H9 (cell line): ENCODE data around the gene LYPD8. TPM values are rescaled to one million over a fixed set of nuclear protein-coding genes. Genes with fewer than 3 reads are reported as not detected.

Source experiments
- DNase-seq: peaks from one replicate; pipeline ENCODE4 v3.0.0-alpha.2; 2017
- H2AFZ ChIP-seq: one replicate; pipeline ENCODE4 v1.6.1; 2013; ENCODE audit warnings: mild to moderate bottlenecking, low read length, control low read depth, moderate library complexity
- H2AK5ac ChIP-seq: 2 replicates; pipeline ENCODE4 v1.6.1; 2013; ENCODE audit warnings: low read length, control low read depth, mixed read lengths; ENCODE audit not compliant: insufficient read length
- H2BK120ac ChIP-seq: one replicate; pipeline ENCODE4 v1.6.1; 2013; ENCODE audit warnings: low read depth, mild to moderate bottlenecking, low read length, control low read depth, inconsistent platforms; ENCODE audit not compliant: poor library complexity, severe bottlenecking
- H2BK12ac ChIP-seq: 2 replicates; pipeline ENCODE4 v1.6.1; 2013; ENCODE audit warnings: low read length, control low read depth, mixed read lengths, low read depth; ENCODE audit not compliant: insufficient read length
- H2BK15ac ChIP-seq: 2 replicates; pipeline ENCODE4 v1.6.1; 2013; ENCODE audit warnings: low read depth, low read length, control low read depth
- H2BK20ac ChIP-seq: one replicate; pipeline ENCODE4 v1.6.1; 2013; ENCODE audit warnings: low read depth, mild to moderate bottlenecking, low read length, control low read depth, inconsistent platforms; ENCODE audit not compliant: poor library complexity, severe bottlenecking
- H2BK5ac ChIP-seq: 2 replicates; pipeline ENCODE4 v1.6.1; 2013; ENCODE audit warnings: low read length, control low read depth, mixed read lengths; ENCODE audit not compliant: insufficient read length
- H3K14ac ChIP-seq: 2 replicates; pipeline ENCODE4 v1.6.1; 2013; ENCODE audit warnings: low read length, control low read depth; ENCODE audit not compliant: insufficient read depth
- H3K18ac ChIP-seq: 2 replicates; pipeline ENCODE4 v1.6.1; 2013; ENCODE audit warnings: low read depth, mild to moderate bottlenecking, mixed read lengths, low read length, control low read depth; ENCODE audit not compliant: insufficient read length
- H3K23ac ChIP-seq: 2 replicates; pipeline ENCODE4 v1.6.1; 2013; ENCODE audit warnings: low read length, control low read depth, mixed read lengths, low read depth; ENCODE audit not compliant: insufficient read length
- H3K23me2 ChIP-seq: 2 replicates; pipeline ENCODE4 v1.6.1; 2013; ENCODE audit warnings: low read depth, mild to moderate bottlenecking, mixed read lengths, low read length, control low read depth; ENCODE audit not compliant: insufficient read length, poor library complexity, severe bottlenecking
- H3K27ac ChIP-seq: 2 replicates; pipeline ENCODE4 v1.5.1; 2013; ENCODE audit warnings: low read length, control low read depth, mixed read lengths, low read depth; ENCODE audit not compliant: insufficient read length
- H3K27me3 ChIP-seq: 2 replicates; pipeline ENCODE4 v1.6.1; 2013; ENCODE audit warnings: low read length, control low read depth, inconsistent platforms; ENCODE audit not compliant: insufficient read depth
- H3K4ac ChIP-seq: 2 replicates; pipeline ENCODE4 v1.6.1; 2013; ENCODE audit warnings: low read depth, mild to moderate bottlenecking, control low read depth, inconsistent platforms, low read length, moderate library complexity
- H3K4me1 ChIP-seq: 2 replicates; pipeline ENCODE4 v1.6.1; 2013; ENCODE audit warnings: low read length, control low read depth, inconsistent platforms; ENCODE audit not compliant: insufficient read depth
- H3K4me2 ChIP-seq: 2 replicates; pipeline ENCODE4 v1.6.1; 2013; ENCODE audit warnings: low read length, control low read depth, mixed read lengths; ENCODE audit not compliant: insufficient read length, insufficient read depth
- H3K56ac ChIP-seq: 2 replicates; pipeline ENCODE4 v1.6.1; 2013; ENCODE audit warnings: low read depth, mild to moderate bottlenecking, mixed read lengths, low read length, control low read depth; ENCODE audit not compliant: insufficient read length
- H3K79me1 ChIP-seq: 2 replicates; pipeline ENCODE4 v1.6.1; 2013; ENCODE audit warnings: low read depth, mild to moderate bottlenecking, moderate library complexity, low read length, control low read depth, inconsistent platforms; ENCODE audit not compliant: insufficient read depth, poor library complexity, severe bottlenecking
- H3K79me2 ChIP-seq: 2 replicates; pipeline ENCODE4 v1.6.1; 2013; ENCODE audit warnings: low read length, control low read depth, inconsistent platforms; ENCODE audit not compliant: insufficient read depth
- H3K9ac ChIP-seq: 2 replicates; pipeline ENCODE4 v1.6.1; 2013; ENCODE audit warnings: low read length, control low read depth, mixed read lengths; ENCODE audit not compliant: insufficient read length; ENCODE audit errors: extremely low read depth
- H3K9me3 ChIP-seq: one replicate; pipeline ENCODE4 v1.6.1; 2013; ENCODE audit warnings: low read depth, low read length, inconsistent platforms; ENCODE audit not compliant: control insufficient read depth
- H3T11ph ChIP-seq: one replicate; pipeline ENCODE4 v1.6.1; 2013; ENCODE audit warnings: mild to moderate bottlenecking, low read length, control low read depth, inconsistent platforms
- H4K20me1 ChIP-seq: one replicate; pipeline ENCODE4 v1.6.1; 2013; ENCODE audit not compliant: control insufficient read depth, insufficient read length, insufficient read depth
- H4K5ac ChIP-seq: 2 replicates; pipeline ENCODE4 v1.6.1; 2013; ENCODE audit warnings: low read depth, mild to moderate bottlenecking, mixed read lengths, low read length, control low read depth; ENCODE audit not compliant: insufficient read length
- H4K8ac ChIP-seq: replicated peaks from 2 replicates; pipeline ENCODE4 v1.6.1; 2013; ENCODE audit warnings: low read length, control low read depth, mixed read lengths, low read depth; ENCODE audit not compliant: insufficient read length
- H4K91ac ChIP-seq: 2 replicates; pipeline ENCODE4 v1.6.1; 2013; ENCODE audit warnings: low read depth, mild to moderate bottlenecking, moderate library complexity, mixed read lengths, low read length, control low read depth; ENCODE audit not compliant: insufficient read length
- H3K27ac Mint-ChIP-seq, 3 experiments: 2 replicates in 2 of 3; 3 replicates in 1 of 3; pipeline ENCODE4 v1.8.0; 2020 to 2021; ENCODE audit warnings: mixed read lengths in 3 of 3, mild to moderate bottlenecking in 1 of 3, moderate library complexity in 1 of 3
- H3K27me3 Mint-ChIP-seq: 2 replicates; pipeline ENCODE4 v1.8.0; 2021; ENCODE audit warnings: low read depth, mild to moderate bottlenecking, moderate library complexity, mixed read lengths
- H3K36me3 Mint-ChIP-seq, 3 experiments: 2 replicates in 2 of 3; 3 replicates in 1 of 3; pipeline ENCODE4 v1.8.0; 2020 to 2021; ENCODE audit warnings: low read depth in 3 of 3, mixed read lengths in 3 of 3; ENCODE audit not compliant: insufficient read depth in 1 of 3
- H3K4me1 Mint-ChIP-seq, 2 experiments: 2 replicates each; pipeline ENCODE4 v1.8.0; 2020; ENCODE audit warnings: mixed read lengths in 2 of 2
- H3K4me3 Mint-ChIP-seq, 2 experiments: 2 replicates in 1 of 2; 3 replicates in 1 of 2; pipeline ENCODE4 v1.8.0; 2020 to 2021; ENCODE audit warnings: mild to moderate bottlenecking in 2 of 2, mixed read lengths in 2 of 2, moderate library complexity in 1 of 2
- H3K9me3 Mint-ChIP-seq, 2 experiments: 2 replicates in 1 of 2; 3 replicates in 1 of 2; pipeline ENCODE4 v1.8.0; 2020; ENCODE audit warnings: mild to moderate bottlenecking in 2 of 2, mixed read lengths in 2 of 2, moderate library complexity in 1 of 2
- WGBS: extraction: QIAGEN DNeasy Blood & Tissue Kit; methylation state at CpG from one replicate; pipeline ENCODE4 v1.1.7; 2013; ENCODE audit warnings: missing lambda C conversion rate, low lambda C conversion rate, mixed read lengths; ENCODE audit not compliant: insufficient read length; ENCODE audit errors: extremely low coverage; 5-methylcytosine and 5-hydroxymethylcytosine counted together
- total RNA-seq: library from RNA; stranded (reverse); gene quantifications from 2 replicates; pipeline ENCODE4 v1.2.1, GENCODE V29; 2021
- TF ChIP-seq, protein P1 (sequence below): fragments of 200-600 bp; sonication (generic); conservative IDR thresholded peaks from 3 replicates; pipeline ENCODE4 v1.8.0; 2021; ENCODE audit warnings: antibody characterized with exemption, mild to moderate bottlenecking

Gene LYPD8
- total RNA-seq, 1 experiment from 2014 or later: not detected

DNA sequence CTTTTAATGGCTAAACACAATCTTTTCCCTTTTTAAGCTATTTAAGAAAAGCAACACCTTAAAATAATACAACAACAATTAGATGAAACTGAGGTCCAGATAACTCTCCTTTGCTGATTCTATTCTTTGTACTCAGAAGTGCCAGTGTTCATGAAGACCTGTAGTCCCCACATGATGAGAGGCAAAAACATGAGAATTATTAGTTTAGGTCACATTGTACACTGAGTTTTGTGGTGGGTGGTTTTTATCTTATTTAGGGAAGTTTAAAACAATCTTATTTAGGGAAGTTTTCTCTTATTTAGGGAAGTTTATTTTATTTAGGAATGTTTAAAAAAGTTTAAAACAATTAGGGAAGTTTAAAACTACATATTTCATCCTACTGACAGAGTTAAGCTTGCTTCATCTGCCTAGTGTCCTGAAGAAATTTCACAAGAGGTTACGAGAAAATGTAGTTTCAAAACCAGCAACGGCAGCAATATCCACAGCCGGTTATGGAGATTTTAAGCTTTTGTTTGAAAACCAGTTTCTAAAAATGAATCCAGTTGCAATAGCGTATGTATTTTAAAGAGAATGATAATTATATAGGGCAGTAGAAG lies 45.2 kb downstream of the LYPD8 start:
- H3K9me3 ChIP-seq: peaks cover 89% of the 10 kb centered on the region

More for the DNA sequence above, 45.2 kb downstream of the LYPD8 start:
- no CpG with 5 or more reads among the region's 4 CpGs for WGBS
- Mint-ChIP-seq H3K36me3 (peaks cover 3 to 29% (median 6%) of the 10 kb centered on the region in 3 experiments; a peak in 4 of 7 replicates), H3K27me3 (no peaks in the 10 kb centered on the region; the same call in 1 of the 2 replicates), H3K4me3 (no peak overlapping the region), H3K27ac (no peak overlapping the region), H3K9me3 (peaks cover 42 to 55% of the 10 kb centered on the region in 2 experiments), H3K4me1 (no peaks in the 10 kb centered on the region)
- H3K14ac ChIP-seq: no peak overlapping the region
- no peaks in the 10 kb centered on the region for H3K27me3 ChIP-seq
- no peak overlapping the region for H2AFZ ChIP-seq
- TF ChIP-seq, protein P1, sequence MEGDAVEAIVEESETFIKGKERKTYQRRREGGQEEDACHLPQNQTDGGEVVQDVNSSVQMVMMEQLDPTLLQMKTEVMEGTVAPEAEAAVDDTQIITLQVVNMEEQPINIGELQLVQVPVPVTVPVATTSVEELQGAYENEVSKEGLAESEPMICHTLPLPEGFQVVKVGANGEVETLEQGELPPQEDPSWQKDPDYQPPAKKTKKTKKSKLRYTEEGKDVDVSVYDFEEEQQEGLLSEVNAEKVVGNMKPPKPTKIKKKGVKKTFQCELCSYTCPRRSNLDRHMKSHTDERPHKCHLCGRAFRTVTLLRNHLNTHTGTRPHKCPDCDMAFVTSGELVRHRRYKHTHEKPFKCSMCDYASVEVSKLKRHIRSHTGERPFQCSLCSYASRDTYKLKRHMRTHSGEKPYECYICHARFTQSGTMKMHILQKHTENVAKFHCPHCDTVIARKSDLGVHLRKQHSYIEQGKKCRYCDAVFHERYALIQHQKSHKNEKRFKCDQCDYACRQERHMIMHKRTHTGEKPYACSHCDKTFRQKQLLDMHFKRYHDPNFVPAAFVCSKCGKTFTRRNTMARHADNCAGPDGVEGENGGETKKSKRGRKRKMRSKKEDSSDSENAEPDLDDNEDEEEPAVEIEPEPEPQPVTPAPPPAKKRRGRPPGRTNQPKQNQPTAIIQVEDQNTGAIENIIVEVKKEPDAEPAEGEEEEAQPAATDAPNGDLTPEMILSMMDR: no peak
- H3K56ac ChIP-seq: no peak overlapping the region
- no peaks in the 10 kb centered on the region for H3K79me2 ChIP-seq
- no peaks in the 10 kb centered on the region for H3K79me1 ChIP-seq
- no peaks in the 10 kb centered on the region for H4K20me1 ChIP-seq
- no peak overlapping the region for H2BK15ac ChIP-seq
- no peak overlapping the region for H4K91ac ChIP-seq
- H3K23ac ChIP-seq: no peak overlapping the region
- no peaks in the 10 kb centered on the region for H3K23me2 ChIP-seq
- no peak overlapping the region for H3T11ph ChIP-seq
- no peaks in the 10 kb centered on the region for H3K4me1 ChIP-seq
- no peak overlapping the region for H4K8ac ChIP-seq
- no peak for DNase-seq
- H2BK120ac ChIP-seq: no peak overlapping the region
- no peak overlapping the region for H3K4me2 ChIP-seq
- no peak overlapping the region for H2BK12ac ChIP-seq
- no peak overlapping the region for H2BK20ac ChIP-seq
- H3K9ac ChIP-seq: no peak overlapping the region
- H3K4ac ChIP-seq: no peak overlapping the region
- H4K5ac ChIP-seq: no peak overlapping the region
- H3K27ac ChIP-seq: no peak overlapping the region
- H2BK5ac ChIP-seq: no peak overlapping the region
- no peak overlapping the region for H3K18ac ChIP-seq
- no peak overlapping the region for H2AK5ac ChIP-seq
